Liver (tissue), 9 donors: ENCODE results near the gene KCNN1. TPM values are rescaled to one million over a fixed set of nuclear protein-coding genes. Genes with fewer than 3 reads are reported as not detected.

Experiments used
- DNase-seq: peaks from one replicate; pipeline ENCODE4 v3.0.0-alpha.2; 2017; ENCODE audit warnings: low spot score
- H3K27ac ChIP-seq, 2 donors: one replicate each; pipeline ENCODE4 v1.7.0; 2013; ENCODE audit warnings: inconsistent platforms in 2 of 2, low read length in 2 of 2, control low read depth in 1 of 2, low read depth in 1 of 2, mild to moderate bottlenecking in 1 of 2
- H3K27me3 ChIP-seq, 4 donors: one replicate each; pipeline versions ENCODE4 v1.6.1 to v1.7.0; 2013; ENCODE audit warnings: low read length in 3 of 4, inconsistent platforms in 1 of 4, mild to moderate bottlenecking in 1 of 4, moderate library complexity in 1 of 4; ENCODE audit not compliant: control insufficient read depth in 4 of 4, insufficient read depth in 4 of 4
- H3K36me3 ChIP-seq, 4 donors: one replicate each; pipeline versions ENCODE4 v1.6.1 to v1.7.0; 2013; ENCODE audit warnings: low read length in 3 of 4, mild to moderate bottlenecking in 3 of 4, low read depth in 1 of 4, moderate library complexity in 1 of 4; ENCODE audit not compliant: control insufficient read depth in 4 of 4, insufficient read depth in 3 of 4
- H3K4me1 ChIP-seq, 4 donors: one replicate each; pipeline versions ENCODE4 v1.6.1 to v1.7.0; 2013; ENCODE audit warnings: low read length in 3 of 4, mild to moderate bottlenecking in 3 of 4, moderate library complexity in 1 of 4; ENCODE audit not compliant: control insufficient read depth in 4 of 4, insufficient read depth in 4 of 4
- H3K4me3 ChIP-seq, 3 donors: one replicate each; pipeline versions ENCODE4 v1.6.1 to v1.7.0; 2013; ENCODE audit warnings: low read length in 3 of 3, control low read depth in 1 of 3, low read depth in 1 of 3, mild to moderate bottlenecking in 1 of 3
- H3K9ac ChIP-seq, 2 donors: one replicate each; pipeline ENCODE4 v1.7.0; 2013; ENCODE audit warnings: low read length in 2 of 2, mild to moderate bottlenecking in 2 of 2, moderate library complexity in 2 of 2, control low read depth in 1 of 2, low read depth in 1 of 2
- H3K9me3 ChIP-seq, 4 donors: one replicate each; pipeline versions ENCODE4 v1.6.1 to v1.7.0; 2013; ENCODE audit warnings: low read length in 3 of 4; ENCODE audit not compliant: control insufficient read depth in 4 of 4
- ATF3 ChIP-seq: IDR thresholded peaks from 2 replicates; pipeline ENCODE4 v1.6.1; 2016; ENCODE audit warnings: antibody characterized with exemption
- CTCF ChIP-seq: fragments of 150-350 bp; IDR thresholded peaks from 2 replicates; pipeline ENCODE4 v1.5.1; 2017; ENCODE audit warnings: improper control_type of control experiment, low read depth, low read length; ENCODE audit not compliant: missing input control
- EGR1 ChIP-seq, 2 donors: IDR thresholded peaks; 2 replicates each; pipeline ENCODE4 v1.6.1; 2016 to 2018; ENCODE audit warnings: antibody characterized with exemption in 2 of 2, low read depth in 2 of 2
- FOXA1 ChIP-seq: IDR thresholded peaks from 2 replicates; pipeline ENCODE4 v1.6.1; 2016; ENCODE audit warnings: antibody characterized with exemption
- GABPA ChIP-seq, 2 donors: IDR thresholded peaks in 1 of 2; conservative IDR thresholded peaks in 1 of 2; 2 replicates each; pipeline ENCODE4 v1.6.1; 2016; ENCODE audit warnings: antibody characterized with exemption in 2 of 2, mild to moderate bottlenecking in 1 of 2, moderate library complexity in 1 of 2
- HNF4A ChIP-seq, 2 donors: conservative IDR thresholded peaks; 2 replicates each; pipeline ENCODE4 v1.6.1; 2016; ENCODE audit warnings: antibody characterized with exemption in 2 of 2, mild to moderate bottlenecking in 2 of 2
- HNF4G ChIP-seq: IDR thresholded peaks from 2 replicates; pipeline ENCODE4 v1.6.1; 2016; ENCODE audit warnings: antibody characterized with exemption
- JUND ChIP-seq, 2 donors: IDR thresholded peaks; 2 replicates each; pipeline ENCODE4 v1.6.1; 2016; ENCODE audit warnings: antibody characterized with exemption in 2 of 2
- MAX ChIP-seq: IDR thresholded peaks from 2 replicates; pipeline ENCODE4 v1.6.1; 2016; ENCODE audit warnings: antibody characterized with exemption
- NR2F2 ChIP-seq: IDR thresholded peaks from 2 replicates; pipeline ENCODE4 v1.6.1; 2016; ENCODE audit warnings: antibody characterized with exemption
- RAD21 ChIP-seq, 2 donors: IDR thresholded peaks; 2 replicates each; pipeline ENCODE4 v1.6.1; 2016; ENCODE audit warnings: antibody characterized with exemption in 2 of 2, mild to moderate bottlenecking in 2 of 2
- RXRA ChIP-seq, 2 donors: IDR thresholded peaks; 2 replicates each; pipeline ENCODE4 v1.6.1; 2017 to 2018; ENCODE audit warnings: antibody characterized with exemption in 2 of 2, mild to moderate bottlenecking in 1 of 2
- SP1 ChIP-seq: IDR thresholded peaks from 2 replicates; pipeline ENCODE4 v1.6.1; 2018; ENCODE audit warnings: antibody characterized with exemption, mild to moderate bottlenecking
- TAF1 ChIP-seq: conservative IDR thresholded peaks from 2 replicates; pipeline ENCODE4 v1.6.1; 2016; ENCODE audit warnings: antibody characterized with exemption, mild to moderate bottlenecking
- YY1 ChIP-seq: IDR thresholded peaks from 2 replicates; pipeline ENCODE4 v1.6.1; 2016; ENCODE audit warnings: antibody characterized with exemption, mild to moderate bottlenecking
- ZBTB33 ChIP-seq: IDR thresholded peaks from 2 replicates; pipeline ENCODE4 v1.6.1; 2016; ENCODE audit warnings: antibody characterized with exemption
- WGBS: extraction: QIAGEN DNeasy Blood & Tissue Kit; methylation state at CpG from one replicate; pipeline ENCODE4 v1.1.7; 2013; 5-methylcytosine and 5-hydroxymethylcytosine counted together
- polyA plus RNA-seq, 2 donors: library from polyadenylated mRNA; stranded (reverse) in 1 of 2; unstranded in 1 of 2; fragments of 200-250 nt in 1 of 2; fragments of >200 nt in 1 of 2; fragmentation: Nextera tagmentation in 1 of 2; extraction: Ambion mirVana in 1 of 2; gene quantifications; one replicate each; pipeline versions ENCODE4 v1.2.1 to v1.2.3, GENCODE V29; 2013 to 2015
- total RNA-seq, 2 donors: library from RNA; depleted of rRNA; stranded (reverse); fragments of >200 nt; gene quantifications; one replicate each; pipeline ENCODE4 v1.2.3, GENCODE V29; 2014
- donor health status: healthy.
- donor health status: healthy.
- donor health status: healthy.
- donor health status: healthy.
- donor health status: healthy.

Gene KCNN1
- total and polyA plus RNA-seq, 4 donors = 0.05 to 0.08 (median 0.05) TPM; not detected in 1

GRCh38 chr19:17946965-17947784 lies 19.7 kb upstream of the KCNN1 start:
- peak overlapping the region in 2 of 3 donors; percentile 58 to 83 for H3K4me3 ChIP-seq
- peaks cover 0 to 6% (median 1%) of the 10 kb centered on the region in 4 donors for H3K36me3 ChIP-seq
- peaks cover 0 to 9% (median 5%) of the 10 kb centered on the region in 4 donors for H3K27me3 ChIP-seq
- TF ChIP-seq EGR1 (IDR thresholded peaks at IDR 0.05; ENCODE audit: low read depth in 2 of 2) (no peak), JUND (IDR thresholded peaks at IDR 0.05) (no peak), YY1 (no peak), NR2F2 (no peak), GABPA (IDR thresholded peaks at IDR 0.05 in 1 of 2, conservative IDR thresholded peaks at IDR 0.05 in 1 of 2) (no peak), ATF3 (no peak), MAX (no peak), HNF4A (conservative IDR thresholded peaks at IDR 0.05) (no peak), ZBTB33 (no peak), RAD21 (IDR thresholded peaks at IDR 0.05) (no peak), RXRA (IDR thresholded peaks at IDR 0.05) (no peak), HNF4G (no peak), SP1 (no peak), CTCF (no peak), FOXA1 (no peak), TAF1 (no peak)
- WGBS = 21% methylated on average over 29 of the region's 29 CpGs
- peak overlapping the region in 1 of 2 donors; percentile 68 for H3K9ac ChIP-seq
- peaks cover 6 to 33% (median 14%) of the 10 kb centered on the region in 4 donors for H3K4me1 ChIP-seq
- H3K27ac ChIP-seq = no peak overlapping the region
- DNase-seq = no peak
- H3K9me3 ChIP-seq = no peaks in the 10 kb centered on the region

GRCh38 chr19:17947815-17948513 lies 18.9 kb upstream of the KCNN1 start:
- peak; percentile 47 to 81 for TF ChIP-seq EGR1 (IDR thresholded peaks at IDR 0.05; ENCODE audit: low read depth in 2 of 2)
- no peak for TF ChIP-seq YY1
- TF ChIP-seq SP1 = no peak
- TF ChIP-seq JUND (IDR thresholded peaks at IDR 0.05) = no peak
- no peak for TF ChIP-seq RXRA (IDR thresholded peaks at IDR 0.05)
- TF ChIP-seq HNF4A (conservative IDR thresholded peaks at IDR 0.05) = no peak
- TF ChIP-seq HNF4G = no peak
- Histone ChIP-seq H3K36me3 (peaks cover 0 to 3% (median 0%) of the 10 kb centered on the region in 4 donors), H3K4me1 (peaks cover 6 to 40% (median 14%) of the 10 kb centered on the region in 4 donors), H3K9ac (no peak overlapping the region), H3K9me3 (no peaks in the 10 kb centered on the region), H3K4me3 (peak overlapping the region in 2 of 3 donors; percentile 42 to 83), H3K27me3 (peaks cover 0 to 16% (median 5%) of the 10 kb centered on the region in 4 donors), H3K27ac (no peak overlapping the region)
- under 1% methylated on average over 92 of the region's 92 CpGs for WGBS
- DNase-seq = peak; percentile 89
